GM10266 (cell line): ENCODE data around the gene CLP1.

Source experiments
- DNase-seq: peaks from one replicate; pipeline ENCODE4 v3.0.0; 2012; ENCODE audit errors: extremely low spot score
- TF ChIP-seq, protein P1 (sequence below): IDR thresholded peaks from 2 replicates; pipeline ENCODE4 v1.5.1; 2012; ENCODE audit warnings: mild to moderate bottlenecking, low read depth; ENCODE audit not compliant: control insufficient read depth, insufficient read depth; ENCODE audit errors: missing control alignments

CLP1 gene

DNA sequence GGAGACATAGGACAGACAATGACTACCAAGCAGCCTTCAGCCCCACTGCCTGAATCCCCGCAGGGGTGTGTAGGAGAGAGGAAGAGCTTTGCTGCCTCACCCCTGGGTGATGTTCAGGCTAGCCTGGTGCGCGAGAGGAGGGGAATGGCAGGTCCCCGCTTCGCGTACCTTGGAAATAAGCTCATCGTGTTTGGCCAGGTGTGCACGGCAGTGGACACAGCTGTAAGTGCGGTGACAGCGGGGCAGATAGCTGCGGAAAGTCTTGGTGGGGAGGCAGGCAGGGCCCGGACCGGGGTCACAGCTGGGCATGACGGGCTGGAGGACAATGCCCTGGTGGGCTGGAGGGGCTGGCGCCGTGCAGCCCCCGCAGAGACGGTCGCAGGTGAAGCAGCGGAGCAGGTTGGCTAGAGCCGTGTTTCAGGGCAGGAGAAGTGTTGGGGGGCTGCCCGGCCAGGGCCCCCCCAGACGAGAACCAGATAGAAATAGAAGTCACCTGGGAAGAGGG lies 10.7 kb upstream of the CLP1 start:
- DNase-seq: no peak
- TF ChIP-seq, protein P1, sequence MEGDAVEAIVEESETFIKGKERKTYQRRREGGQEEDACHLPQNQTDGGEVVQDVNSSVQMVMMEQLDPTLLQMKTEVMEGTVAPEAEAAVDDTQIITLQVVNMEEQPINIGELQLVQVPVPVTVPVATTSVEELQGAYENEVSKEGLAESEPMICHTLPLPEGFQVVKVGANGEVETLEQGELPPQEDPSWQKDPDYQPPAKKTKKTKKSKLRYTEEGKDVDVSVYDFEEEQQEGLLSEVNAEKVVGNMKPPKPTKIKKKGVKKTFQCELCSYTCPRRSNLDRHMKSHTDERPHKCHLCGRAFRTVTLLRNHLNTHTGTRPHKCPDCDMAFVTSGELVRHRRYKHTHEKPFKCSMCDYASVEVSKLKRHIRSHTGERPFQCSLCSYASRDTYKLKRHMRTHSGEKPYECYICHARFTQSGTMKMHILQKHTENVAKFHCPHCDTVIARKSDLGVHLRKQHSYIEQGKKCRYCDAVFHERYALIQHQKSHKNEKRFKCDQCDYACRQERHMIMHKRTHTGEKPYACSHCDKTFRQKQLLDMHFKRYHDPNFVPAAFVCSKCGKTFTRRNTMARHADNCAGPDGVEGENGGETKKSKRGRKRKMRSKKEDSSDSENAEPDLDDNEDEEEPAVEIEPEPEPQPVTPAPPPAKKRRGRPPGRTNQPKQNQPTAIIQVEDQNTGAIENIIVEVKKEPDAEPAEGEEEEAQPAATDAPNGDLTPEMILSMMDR: no peak

DNA sequence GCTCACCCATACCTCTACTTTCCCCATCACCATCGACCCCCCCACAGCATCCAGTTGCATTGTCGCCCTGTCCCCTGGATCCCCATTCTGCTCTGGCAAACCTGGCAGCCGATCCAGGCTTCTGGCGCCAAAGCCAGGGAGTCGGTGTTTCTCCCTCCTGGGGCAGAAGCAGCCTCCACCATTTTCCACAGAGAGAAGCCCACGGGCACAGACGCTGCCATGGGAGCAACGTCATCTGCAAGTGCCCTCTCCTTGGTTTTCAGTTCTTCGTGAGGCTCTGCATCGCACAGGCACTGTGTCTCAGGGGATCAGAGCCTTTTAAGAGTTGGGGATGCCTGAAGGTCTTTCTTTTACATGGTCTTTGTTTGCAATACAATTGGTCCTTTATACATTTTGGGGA lies 10.2 kb upstream of the CLP1 start:
- no peak for DNase-seq
- TF ChIP-seq, protein P1: no peak

DNA sequence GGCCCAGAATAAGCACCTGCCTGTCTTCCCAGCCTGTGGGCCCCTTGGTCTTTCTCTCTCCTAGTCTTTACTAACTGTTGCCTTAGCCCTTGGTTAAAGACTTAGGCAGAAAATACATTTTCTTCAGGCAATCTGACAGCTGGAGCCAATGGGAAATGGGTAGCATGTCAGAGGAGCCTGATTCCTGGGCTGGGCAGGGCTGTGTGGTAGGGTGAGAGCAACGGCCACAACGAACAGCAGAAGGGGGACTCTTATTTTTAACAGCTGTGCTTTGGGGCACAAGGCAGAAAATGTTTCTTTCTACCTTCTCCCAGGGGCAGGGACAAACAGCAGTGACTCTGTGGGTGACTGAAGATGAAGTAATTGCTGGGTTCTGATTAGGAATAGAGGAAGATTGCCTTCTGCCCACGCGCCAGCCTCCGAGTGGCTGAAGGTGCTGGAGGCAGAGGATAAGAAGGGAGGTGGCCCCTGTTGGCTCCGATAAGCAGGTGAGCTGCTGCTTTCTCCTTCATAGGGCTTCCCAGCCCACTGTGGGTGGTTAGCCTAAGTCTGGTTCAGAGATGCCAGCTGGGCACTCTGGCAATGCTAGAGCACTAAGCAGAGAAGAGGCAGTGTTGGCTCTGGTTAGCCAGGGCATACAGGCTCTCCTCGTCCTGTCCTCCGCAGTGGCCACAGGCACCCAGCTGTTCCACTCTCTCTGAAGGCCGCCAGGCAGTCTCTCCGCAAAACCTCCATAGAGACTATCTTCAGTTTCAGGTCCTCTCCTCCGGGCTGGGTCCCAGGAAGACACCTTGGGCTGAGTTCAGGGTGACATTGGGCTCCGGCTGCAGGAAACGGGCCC lies 9.4 kb upstream of the CLP1 start:
- DNase-seq: no peak

DNA sequence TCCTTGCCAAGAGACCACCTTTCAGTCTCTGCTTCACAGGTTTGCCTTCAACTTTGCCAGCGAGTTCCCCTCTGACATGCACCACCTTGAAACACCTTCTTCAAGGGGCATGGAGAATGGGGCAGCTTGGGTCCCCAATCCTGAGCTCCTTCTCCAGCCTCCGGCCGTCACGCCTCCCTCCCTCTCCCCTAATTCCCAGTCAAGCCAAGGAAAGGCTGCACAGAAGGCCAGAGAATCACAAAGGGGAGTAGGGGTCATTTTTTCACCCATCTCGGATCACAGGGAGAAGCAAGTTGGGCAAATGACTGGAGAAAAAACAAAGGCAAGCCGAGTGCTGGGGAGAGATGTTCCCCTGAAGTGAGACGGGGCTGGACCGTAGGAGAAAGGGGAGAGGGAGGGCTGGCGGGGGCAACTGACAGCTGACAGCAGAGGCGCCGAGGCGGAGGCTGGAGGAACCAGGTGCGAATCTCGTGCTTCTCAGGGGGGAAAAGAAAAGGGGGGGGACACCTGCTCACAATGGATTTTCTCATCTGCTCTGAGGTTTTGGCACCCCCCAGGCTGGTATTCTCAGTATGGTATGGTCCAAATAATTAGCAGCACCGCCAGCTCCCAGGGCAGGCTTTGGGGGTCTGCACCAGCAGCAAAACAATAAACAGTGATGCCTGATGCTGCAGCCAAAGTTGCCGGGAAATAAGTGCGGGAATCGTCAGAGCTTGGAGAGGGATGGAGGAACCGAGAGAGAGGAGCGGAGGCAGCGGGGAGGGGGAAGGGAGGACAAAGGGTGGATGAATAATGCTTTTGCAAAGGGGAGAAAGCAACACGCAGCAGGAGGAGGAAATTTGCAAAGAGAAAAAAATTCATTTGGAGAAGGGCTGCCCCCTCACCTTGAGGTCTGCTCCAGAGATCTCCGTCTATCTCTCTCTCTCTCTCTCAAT lies 8.5 kb upstream of the CLP1 start:
- TF ChIP-seq, protein P1: no peak
- DNase-seq: no peak

More for the DNA sequence above, 9.4 kb upstream of the CLP1 start:
- TF ChIP-seq, protein P1: no peak

DNA sequence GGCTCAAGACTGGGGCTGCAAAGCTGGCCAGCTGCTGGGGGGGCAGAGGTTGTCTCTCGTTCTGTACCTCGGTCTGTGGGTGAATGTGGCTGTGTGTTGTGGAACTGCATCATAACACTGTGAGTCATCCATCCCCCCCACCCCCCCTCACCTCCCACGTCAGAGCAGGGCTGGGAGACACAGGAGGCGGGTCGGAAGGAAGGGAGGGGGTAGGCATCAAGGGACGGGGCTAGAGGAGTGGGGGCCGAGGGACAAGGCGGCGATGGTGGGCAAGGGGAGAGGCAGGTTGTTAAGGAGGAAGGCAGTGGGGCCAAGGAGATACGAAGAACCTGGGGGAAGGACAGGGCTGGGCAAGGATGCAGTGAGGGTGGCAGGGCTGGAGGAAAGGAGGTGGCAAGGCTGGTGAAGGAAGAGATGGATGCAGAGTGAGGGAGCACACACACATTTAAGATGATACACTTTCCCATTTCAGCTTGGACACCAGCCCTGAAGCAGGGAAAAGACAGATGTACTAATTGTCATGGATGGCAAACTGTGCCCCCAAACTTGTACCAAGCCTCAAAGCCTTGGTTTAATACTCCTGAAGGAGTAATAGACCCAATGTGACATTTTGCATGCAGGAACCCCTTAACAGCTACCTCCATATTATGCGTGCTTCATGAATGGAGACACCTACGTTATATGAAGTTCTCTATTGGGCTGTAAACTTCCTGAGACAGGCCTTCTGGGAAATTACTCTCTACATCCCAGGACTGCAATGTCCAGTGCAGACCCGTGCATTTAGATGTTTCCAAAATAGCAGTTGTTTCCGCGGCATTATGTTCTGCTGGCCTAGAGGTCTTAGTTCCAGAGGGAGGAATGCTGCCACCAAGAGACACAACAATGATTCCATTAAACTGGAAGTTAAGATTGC lies 7.5 kb upstream of the CLP1 start, which contains the start of gene YPEL4:
Gene YPEL4 (minus strand): TSS at position 87 of the 913 bp plus-strand sequence. CDS start 2,805 bp downstream, outside the sequence.
- no peak for DNase-seq
- TF ChIP-seq, protein P1: no peak

DNA sequence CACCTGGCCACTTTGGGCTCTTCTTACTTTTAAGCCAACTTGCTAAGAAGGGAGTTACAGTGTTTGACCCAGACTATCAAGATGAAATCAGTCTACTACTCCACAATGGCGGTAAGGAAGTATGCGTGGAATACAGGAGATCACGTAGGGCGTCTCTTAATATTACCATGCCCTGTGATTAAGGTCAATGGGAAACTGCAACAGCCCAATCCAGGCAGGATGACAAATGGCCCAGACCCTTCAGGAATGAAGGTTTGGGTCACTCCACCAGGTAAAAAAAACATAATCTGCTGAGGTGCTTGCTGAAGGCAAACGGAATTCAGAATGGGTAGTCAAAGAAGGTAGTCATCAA lies 6.8 kb upstream of the CLP1 start:
- DNase-seq: no peak
- TF ChIP-seq, protein P1: no peak
